ENCODE measurements around the gene IGLON5.

IGLON5 gene

GRCh38 chr19:51318687-51319648, 7.5 kb downstream of the IGLON5 start:
- no peak for DNase-seq

DNA sequence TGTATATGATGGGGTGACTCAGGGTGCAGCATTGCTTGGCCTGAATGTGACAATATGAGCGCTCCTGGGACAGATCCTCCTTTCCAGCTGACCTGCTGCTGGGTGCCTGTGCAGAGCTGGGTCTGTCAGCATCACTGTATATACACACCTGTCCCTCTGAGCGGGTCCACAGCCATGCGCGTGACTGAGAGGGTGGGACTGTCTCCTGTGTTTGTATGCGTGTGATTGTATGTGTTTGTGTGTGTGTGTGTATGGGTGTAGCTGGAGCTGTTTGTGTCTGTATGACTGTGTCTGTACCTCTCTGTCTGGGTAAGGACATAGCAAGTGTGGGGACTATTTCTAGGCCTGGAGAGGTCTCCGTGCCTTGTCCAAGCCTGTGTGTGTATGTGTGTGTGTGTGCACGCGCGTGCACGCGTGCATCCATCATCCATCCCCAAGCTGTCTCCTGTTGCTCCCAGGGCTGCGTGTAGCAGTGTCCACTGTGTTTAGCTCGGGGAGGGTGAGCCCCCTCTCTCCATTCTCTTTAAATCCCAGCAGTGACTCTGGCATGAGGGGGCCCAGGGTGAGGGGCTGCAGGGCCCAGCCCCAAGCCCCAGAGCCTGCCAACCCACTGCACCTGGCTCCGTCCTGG, 8.3 kb downstream of the IGLON5 start:
- DNase-seq, result no peak

DNA sequence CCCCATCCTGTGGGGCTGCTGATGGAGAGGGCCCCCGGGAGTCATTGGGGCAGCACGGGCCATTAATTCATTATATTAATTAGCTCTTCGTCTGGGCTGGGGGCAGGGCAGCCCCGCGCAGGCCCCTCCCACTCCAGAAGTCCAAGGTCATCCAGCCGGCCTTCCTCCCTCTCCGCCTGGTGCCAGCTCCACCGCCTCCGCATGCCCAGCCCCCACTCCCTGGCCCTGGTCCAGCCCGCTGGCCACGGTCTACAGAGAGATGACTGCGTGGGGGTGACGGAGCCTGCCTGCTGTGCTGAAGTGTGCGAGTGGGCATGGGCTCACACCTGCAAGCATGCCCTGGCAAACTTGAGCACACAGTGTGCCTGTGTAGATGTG, 8.8 kb downstream of the IGLON5 start:
- DNase-seq, result no peak

GRCh38 chr19:51321799-51322198, 10.4 kb downstream of the IGLON5 start:
- no peak for DNase-seq

DNA sequence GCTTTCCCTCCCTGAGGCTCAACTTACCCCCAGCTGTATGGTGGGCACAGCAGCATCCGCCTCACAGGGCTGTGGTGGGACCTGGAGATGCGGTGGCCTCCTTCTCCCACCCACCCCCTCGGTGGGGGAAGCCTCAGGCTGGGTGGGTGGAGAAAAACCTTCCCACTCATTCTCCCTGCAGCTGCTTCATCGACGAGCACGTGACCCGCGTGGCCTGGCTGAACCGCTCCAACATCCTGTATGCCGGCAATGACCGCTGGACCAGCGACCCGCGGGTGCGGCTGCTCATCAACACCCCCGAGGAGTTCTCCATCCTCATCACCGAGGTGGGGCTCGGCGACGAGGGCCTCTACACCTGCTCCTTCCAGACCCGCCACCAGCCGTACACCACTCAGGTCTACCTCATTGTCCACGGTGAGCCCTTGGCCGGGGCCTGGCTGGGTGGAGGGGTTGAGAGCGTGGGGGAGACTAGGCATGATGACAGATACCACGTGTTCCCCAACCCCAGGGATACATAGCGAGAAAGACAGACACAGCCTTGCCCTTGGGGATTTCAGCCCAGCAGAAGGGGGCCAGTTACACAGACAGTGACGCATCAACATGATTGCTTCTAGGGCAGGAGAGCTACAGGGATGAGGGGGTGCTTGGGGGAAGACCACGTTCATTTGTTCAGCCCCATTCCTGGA, 12.2 kb downstream of the IGLON5 start:
- DNase-seq, result no peak

DNA sequence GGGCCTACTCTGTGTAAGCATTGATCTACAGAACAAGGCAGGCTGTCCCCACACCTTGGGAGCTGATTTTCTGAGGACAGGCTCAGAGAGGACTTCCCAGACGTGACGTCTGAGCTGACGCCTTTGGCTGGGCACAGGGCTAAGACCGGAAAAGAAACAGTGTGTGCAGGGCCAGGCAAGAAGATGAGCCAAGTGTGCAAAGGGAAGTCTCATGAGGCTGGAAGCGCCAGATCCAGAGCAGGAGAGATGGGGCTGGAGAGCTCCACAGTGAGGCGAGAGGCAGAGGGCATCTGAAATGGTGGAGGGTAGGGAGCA, 12.7 kb downstream of the IGLON5 start:
- DNase-seq, result no peak

DNA sequence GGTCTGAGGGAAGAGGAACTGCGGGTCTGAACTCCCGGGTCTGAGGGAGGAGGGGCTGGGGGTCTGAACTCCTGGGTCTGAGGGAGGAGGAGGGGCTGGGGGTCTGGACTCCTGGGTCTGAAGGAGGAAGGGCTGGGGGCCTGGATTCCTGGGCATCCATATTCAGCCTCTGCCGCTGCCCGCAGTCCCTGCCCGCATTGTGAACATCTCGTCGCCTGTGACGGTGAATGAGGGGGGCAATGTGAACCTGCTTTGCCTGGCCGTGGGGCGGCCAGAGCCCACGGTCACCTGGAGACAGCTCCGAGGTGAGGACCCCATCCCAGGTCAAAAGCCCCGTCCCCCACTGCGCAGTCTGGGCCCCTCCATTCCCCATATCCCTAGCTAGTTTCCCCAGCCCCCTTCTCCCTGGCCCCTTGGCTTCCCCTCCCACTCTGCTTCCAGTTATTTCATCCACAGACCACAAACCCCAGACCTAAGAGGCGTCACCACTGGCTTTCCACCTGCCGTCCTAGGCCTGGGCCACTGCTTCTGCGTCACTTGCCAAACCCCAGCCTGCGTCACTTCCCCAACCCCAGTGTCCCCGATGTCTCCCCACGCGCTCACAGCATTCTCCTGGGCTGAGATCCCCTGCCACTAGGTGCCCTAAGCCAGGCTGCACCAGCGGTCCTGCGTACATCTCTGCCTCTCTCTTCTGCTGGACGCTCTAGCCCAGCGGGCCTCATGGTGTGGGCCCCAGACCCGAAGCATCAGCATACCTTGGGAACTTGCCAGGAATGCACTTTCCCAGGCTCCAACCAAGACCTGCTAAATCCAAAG, 13.9 kb downstream of the IGLON5 start:
- no peak for DNase-seq

GRCh38 chr19:51326216-51327065, 15.0 kb downstream of the IGLON5 start:
- no peak for DNase-seq

- DNase-seq, result peak; percentile 33
Observed at GRCh38 chr19:51327066-51328001, 15.9 kb downstream of the IGLON5 start.

GRCh38 chr19:51329411-51329810, 18.0 kb downstream of the IGLON5 start:
- no peak for DNase-seq

DNA sequence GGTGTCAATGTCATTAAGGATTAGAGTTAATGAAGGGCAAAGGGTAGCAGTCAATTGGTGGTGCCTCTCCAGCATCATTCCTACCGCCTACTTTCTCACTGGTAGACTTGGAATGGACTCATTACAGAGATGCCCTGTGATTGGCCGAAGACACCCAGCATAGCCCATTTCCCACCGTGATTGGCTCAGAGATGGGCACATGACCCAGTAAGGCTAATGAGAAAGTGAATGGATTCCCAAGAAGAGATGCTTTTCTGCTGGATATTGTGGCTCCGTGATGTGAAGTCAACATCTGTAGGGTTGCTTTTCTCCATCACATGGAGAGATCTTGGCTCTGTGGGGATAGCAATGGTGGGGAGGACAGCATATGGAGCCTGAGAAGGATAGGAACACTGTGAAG, 18.9 kb downstream of the IGLON5 start:
- DNase-seq, result no peak

GRCh38 chr19:51331193-51331592, 19.7 kb downstream of the IGLON5 start:
- DNase-seq, result no peak

DNA sequence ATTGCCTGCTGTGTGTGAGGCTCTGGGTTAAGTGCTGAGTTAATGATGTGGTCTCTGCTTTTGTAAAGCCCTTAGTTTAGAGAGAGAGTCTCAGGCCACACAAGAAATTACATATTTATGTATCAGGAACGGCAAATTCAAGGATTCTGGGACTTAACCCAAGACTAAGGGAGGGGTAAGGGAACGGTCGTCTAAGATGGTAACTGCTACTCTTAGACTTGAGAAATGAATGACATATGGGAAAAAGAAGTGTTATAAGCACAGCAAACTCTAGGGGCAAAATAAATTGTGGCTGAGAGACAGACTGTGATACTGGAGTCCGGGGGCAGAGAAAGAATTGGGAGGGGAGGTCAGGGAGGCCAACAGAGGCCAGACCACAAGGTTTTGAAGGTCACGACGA, 20.3 kb downstream of the IGLON5 start:
- DNase-seq, result no peak

GRCh38 chr19:51333836-51334460, 22.5 kb downstream of the IGLON5 start:
- DNase-seq, result no peak

GRCh38 chr19:51337141-51337860, 25.9 kb downstream of the IGLON5 start:
- DNase-seq, result no peak

- no peak for DNase-seq
Observed at GRCh38 chr19:51337861-51338562, 26.6 kb downstream of the IGLON5 start.

GRCh38 chr19:51338563-51339312, 27.3 kb downstream of the IGLON5 start:
- peak; percentile 66 for DNase-seq

- no peak for DNase-seq
Observed at GRCh38 chr19:51339313-51339686, 27.9 kb downstream of the IGLON5 start.

Measured in activated gamma-delta T cell (primary cell).